ENCODE data around the gene TMEM86B. TPM values are rescaled to one million over a fixed set of nuclear protein-coding genes. Genes with fewer than 3 reads are reported as not detected.

TMEM86B gene
- total RNA-seq, 1 experiment from 2014 or later = 14.2 TPM

GRCh38 chr19:55273978-55274707 is 45.6 kb upstream of the TMEM86B start:
- ATAC-seq = no peak
- H3K4me3 ChIP-seq (ENCODE audit: low read depth in 2 of 2, low read length in 2 of 2) = no peak overlapping the region
- intact Hi-C loops (cut with micrococcal nuclease; ENCODE audit: unreplicated experiment) = no loop called here
- CTCF ChIA-PET = no interaction called here
- H3K9me3 ChIP-seq (ENCODE audit: control insufficient read depth, insufficient read depth, low read depth, low read length) = no peaks in the 10 kb centered on the region
- H3K4me1 ChIP-seq (ENCODE audit: control insufficient read depth, insufficient read depth, low read length) = peaks cover 3% of the 10 kb centered on the region; the same call in 1 of the 2 replicates
- POLR2A ChIA-PET = interaction anchor here (0.6 kb wide), 1 partner anchor 178 kb away, joined by 6 read pairs; no protein-coding TSS in a partner anchor
- no peaks in the 10 kb centered on the region for H3K27me3 ChIP-seq (ENCODE audit: control insufficient read depth, insufficient read depth, low read length)
- DNase-seq (ENCODE audit: low read depth, low spot score) = no peak
- H3K27ac ChIP-seq (ENCODE audit: low read length) = no peak overlapping the region
- TF ChIP-seq TCF7L2 (IDR thresholded peaks at IDR 0.05; ENCODE audit: low read depth, low read length) (no peak), POLR2AphosphoS5 (IDR thresholded peaks at IDR 0.05; ENCODE audit: low read depth, low read length) (no peak), CTCF (IDR thresholded peaks at IDR 0.05) (no peak), SIN3A (IDR thresholded peaks at IDR 0.05; ENCODE audit: borderline replicate concordance, insufficient read depth, low read depth, low read length) (no peak)
- TF ChIP-seq, protein P1, sequence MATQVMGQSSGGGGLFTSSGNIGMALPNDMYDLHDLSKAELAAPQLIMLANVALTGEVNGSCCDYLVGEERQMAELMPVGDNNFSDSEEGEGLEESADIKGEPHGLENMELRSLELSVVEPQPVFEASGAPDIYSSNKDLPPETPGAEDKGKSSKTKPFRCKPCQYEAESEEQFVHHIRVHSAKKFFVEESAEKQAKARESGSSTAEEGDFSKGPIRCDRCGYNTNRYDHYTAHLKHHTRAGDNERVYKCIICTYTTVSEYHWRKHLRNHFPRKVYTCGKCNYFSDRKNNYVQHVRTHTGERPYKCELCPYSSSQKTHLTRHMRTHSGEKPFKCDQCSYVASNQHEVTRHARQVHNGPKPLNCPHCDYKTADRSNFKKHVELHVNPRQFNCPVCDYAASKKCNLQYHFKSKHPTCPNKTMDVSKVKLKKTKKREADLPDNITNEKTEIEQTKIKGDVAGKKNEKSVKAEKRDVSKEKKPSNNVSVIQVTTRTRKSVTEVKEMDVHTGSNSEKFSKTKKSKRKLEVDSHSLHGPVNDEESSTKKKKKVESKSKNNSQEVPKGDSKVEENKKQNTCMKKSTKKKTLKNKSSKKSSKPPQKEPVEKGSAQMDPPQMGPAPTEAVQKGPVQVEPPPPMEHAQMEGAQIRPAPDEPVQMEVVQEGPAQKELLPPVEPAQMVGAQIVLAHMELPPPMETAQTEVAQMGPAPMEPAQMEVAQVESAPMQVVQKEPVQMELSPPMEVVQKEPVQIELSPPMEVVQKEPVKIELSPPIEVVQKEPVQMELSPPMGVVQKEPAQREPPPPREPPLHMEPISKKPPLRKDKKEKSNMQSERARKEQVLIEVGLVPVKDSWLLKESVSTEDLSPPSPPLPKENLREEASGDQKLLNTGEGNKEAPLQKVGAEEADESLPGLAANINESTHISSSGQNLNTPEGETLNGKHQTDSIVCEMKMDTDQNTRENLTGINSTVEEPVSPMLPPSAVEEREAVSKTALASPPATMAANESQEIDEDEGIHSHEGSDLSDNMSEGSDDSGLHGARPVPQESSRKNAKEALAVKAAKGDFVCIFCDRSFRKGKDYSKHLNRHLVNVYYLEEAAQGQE (IDR thresholded peaks at IDR 0.05; ENCODE audit: insufficient read depth in 1 of 2, low read depth in 2 of 2, low read length in 1 of 2) = no peak
- no peaks in the 10 kb centered on the region for H3K36me3 ChIP-seq (ENCODE audit: control insufficient read depth, insufficient read depth, low read length)
- in situ Hi-C loops (cut with HindIII; ENCODE audit: low pct_unique_long_range_greater_than_20kb, low sequenced_read_pairs) = no loop called here
- BruUV-seq (replicated peaks) = no TSS peak

GRCh38 chr19:55272142-55272541 is 43.6 kb upstream of the TMEM86B start:
- ATAC-seq (no peak), DNase-seq (ENCODE audit: low read depth, low spot score) (no peak)
- CTCF ChIA-PET = no interaction called here
- no peaks in the 10 kb centered on the region for H3K4me1 ChIP-seq (ENCODE audit: control insufficient read depth, insufficient read depth, low read length)
- intact Hi-C loops (cut with micrococcal nuclease; ENCODE audit: unreplicated experiment) = no loop called here
- H3K27ac ChIP-seq (ENCODE audit: low read length) = no peak overlapping the region
- TF ChIP-seq CTCF (IDR thresholded peaks at IDR 0.05) (no peak), POLR2AphosphoS5 (IDR thresholded peaks at IDR 0.05; ENCODE audit: low read depth, low read length) (no peak), SIN3A (IDR thresholded peaks at IDR 0.05; ENCODE audit: borderline replicate concordance, insufficient read depth, low read depth, low read length) (no peak), TCF7L2 (IDR thresholded peaks at IDR 0.05; ENCODE audit: low read depth, low read length) (no peak)
- TF ChIP-seq, protein P1 (IDR thresholded peaks at IDR 0.05; ENCODE audit: insufficient read depth in 1 of 2, low read depth in 2 of 2, low read length in 1 of 2) = no peak
- no peaks in the 10 kb centered on the region for H3K36me3 ChIP-seq (ENCODE audit: control insufficient read depth, insufficient read depth, low read length)
- no TSS peak for BruUV-seq (replicated peaks)
- in situ Hi-C loops (cut with HindIII; ENCODE audit: low pct_unique_long_range_greater_than_20kb, low sequenced_read_pairs) = no loop called here
- H3K9me3 ChIP-seq (ENCODE audit: control insufficient read depth, insufficient read depth, low read depth, low read length) = no peaks in the 10 kb centered on the region
- H3K27me3 ChIP-seq (ENCODE audit: control insufficient read depth, insufficient read depth, low read length) = no peaks in the 10 kb centered on the region
- no peak overlapping the region for H3K4me3 ChIP-seq (ENCODE audit: low read depth in 2 of 2, low read length in 2 of 2)
- POLR2A ChIA-PET = interaction anchor here (1.1 kb wide), 1 partner anchor 13 kb away, joined by 4 read pairs; no protein-coding TSS in a partner anchor
